ENCODE results near the gene UBA7. TPM values are rescaled to one million over a fixed set of nuclear protein-coding genes. Genes with fewer than 3 reads are reported as not detected.
A peak's percentile ranks its signal among the peaks of the same experiment; 100 is the strongest.

UBA7 gene
- total and polyA plus RNA-seq, 2 donors (not counting 3 experiments of a cell fraction or from before 2014, with no cell fraction given): 57.4 to 80.7 TPM

DNA sequence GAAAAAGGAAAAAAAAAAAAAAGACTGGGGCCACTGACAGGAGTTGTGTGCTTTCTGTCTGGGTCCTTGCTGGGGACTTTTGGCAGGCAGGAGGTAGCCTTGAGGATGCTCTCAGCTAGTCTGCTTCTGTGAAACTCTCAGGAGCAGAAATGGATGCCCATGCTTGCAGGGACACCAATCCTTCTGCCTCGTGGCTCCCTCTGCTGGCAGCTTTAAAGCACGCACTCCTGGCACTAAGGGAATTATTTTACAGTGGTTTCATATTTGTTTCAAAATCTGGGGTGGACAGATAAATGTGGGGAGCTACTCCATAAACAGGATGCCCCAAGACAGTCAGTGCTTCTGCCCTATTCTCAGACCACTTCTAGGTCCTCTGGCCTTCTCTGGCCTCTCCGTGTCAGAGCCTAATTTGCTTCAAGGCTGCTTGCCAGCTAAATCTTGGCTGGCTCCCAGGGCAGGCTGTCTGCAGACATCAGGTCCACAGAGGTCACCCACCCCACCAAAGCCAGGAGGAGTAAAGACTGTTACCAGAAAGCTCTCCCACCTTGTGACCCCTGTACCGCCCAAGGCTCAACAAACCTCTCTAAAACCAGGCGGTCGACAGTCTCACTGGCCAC lies 25.5 kb upstream of the UBA7 start:
- H3K9me3 ChIP-seq (replicated peaks; ENCODE audit: control insufficient read depth, insufficient read depth, low read length): no peaks in the 10 kb centered on the region
- DNase-seq (ENCODE audit: low read depth, low spot score): peak; percentile 82
- H3K9ac ChIP-seq (replicated peaks; ENCODE audit: extremely low read depth, insufficient read depth, low read length): no peak overlapping the region
- peaks cover 15% of the 10 kb centered on the region for H3K4me1 ChIP-seq (ENCODE audit: control insufficient read depth, extremely low read depth, insufficient read depth, low read length)
- H3K27ac ChIP-seq (ENCODE audit: insufficient read depth, low read depth, low read length): no peak overlapping the region
- H3K4me3 ChIP-seq (replicated peaks in 1 of 3; ENCODE audit: insufficient read depth in 1 of 3, low read depth in 1 of 3, low read length in 3 of 3): no peak overlapping the region
- H3K36me3 ChIP-seq (ENCODE audit: control insufficient read depth in 2 of 2, extremely low read depth in 1 of 2, insufficient read depth in 2 of 2, low read length in 2 of 2): no peaks in the 10 kb centered on the region
- H3K4me2 ChIP-seq (ENCODE audit: insufficient read depth, low read length): no peak overlapping the region
- TF ChIP-seq, protein P1, sequence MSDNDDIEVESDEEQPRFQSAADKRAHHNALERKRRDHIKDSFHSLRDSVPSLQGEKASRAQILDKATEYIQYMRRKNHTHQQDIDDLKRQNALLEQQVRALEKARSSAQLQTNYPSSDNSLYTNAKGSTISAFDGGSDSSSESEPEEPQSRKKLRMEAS (IDR thresholded peaks at IDR 0.05; ENCODE audit: insufficient read depth, insufficient read length): no peak
- TF ChIP-seq, protein P2, sequence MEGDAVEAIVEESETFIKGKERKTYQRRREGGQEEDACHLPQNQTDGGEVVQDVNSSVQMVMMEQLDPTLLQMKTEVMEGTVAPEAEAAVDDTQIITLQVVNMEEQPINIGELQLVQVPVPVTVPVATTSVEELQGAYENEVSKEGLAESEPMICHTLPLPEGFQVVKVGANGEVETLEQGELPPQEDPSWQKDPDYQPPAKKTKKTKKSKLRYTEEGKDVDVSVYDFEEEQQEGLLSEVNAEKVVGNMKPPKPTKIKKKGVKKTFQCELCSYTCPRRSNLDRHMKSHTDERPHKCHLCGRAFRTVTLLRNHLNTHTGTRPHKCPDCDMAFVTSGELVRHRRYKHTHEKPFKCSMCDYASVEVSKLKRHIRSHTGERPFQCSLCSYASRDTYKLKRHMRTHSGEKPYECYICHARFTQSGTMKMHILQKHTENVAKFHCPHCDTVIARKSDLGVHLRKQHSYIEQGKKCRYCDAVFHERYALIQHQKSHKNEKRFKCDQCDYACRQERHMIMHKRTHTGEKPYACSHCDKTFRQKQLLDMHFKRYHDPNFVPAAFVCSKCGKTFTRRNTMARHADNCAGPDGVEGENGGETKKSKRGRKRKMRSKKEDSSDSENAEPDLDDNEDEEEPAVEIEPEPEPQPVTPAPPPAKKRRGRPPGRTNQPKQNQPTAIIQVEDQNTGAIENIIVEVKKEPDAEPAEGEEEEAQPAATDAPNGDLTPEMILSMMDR (IDR thresholded peaks at IDR 0.05; ENCODE audit: extremely low read depth in 1 of 2, insufficient read depth in 1 of 2, low read depth in 1 of 2, low read length in 2 of 2): peak; percentile 82 to 93
- TF ChIP-seq POLR2A (IDR thresholded peaks at IDR 0.05; ENCODE audit: low read depth, low read length) (no peak), EZH2 (IDR thresholded peaks at IDR 0.05; ENCODE audit: borderline replicate concordance, low read depth, low read length, severe bottlenecking) (no peak)
- H3K79me2 ChIP-seq (ENCODE audit: control insufficient read depth, insufficient read depth, low read length): no peaks in the 10 kb centered on the region
- BruUV-seq (replicated peaks): no TSS peak
- intact Hi-C loops (cut with micrococcal nuclease) (loop anchor here (1.0 to 2.0 kb wide), 4 partner anchors 37 to 136 kb away; partner anchors contain the start of gene AMIGO3), dilution Hi-C loops (cut with MboI; ENCODE audit: extremely low pct_ligation_motif_present, low sequenced_read_pairs) (no loop called here)
- no peak overlapping the region for H2AFZ ChIP-seq (ENCODE audit: low read depth, low read length)
- POLR2A ChIA-PET: interaction anchor here (1.0 to 2.0 kb wide), 4 partner anchors 33 to 53 kb away, joined by 3 to 15 read pairs (median 6); partner anchors contain the start of genes INKA1 and IP6K1
- no peaks in the 10 kb centered on the region for H3K27me3 ChIP-seq (ENCODE audit: control insufficient read depth in 2 of 2, insufficient read depth in 2 of 2, low read length in 2 of 2)
- no peaks in the 10 kb centered on the region for H3K9me1 ChIP-seq (replicated peaks; ENCODE audit: control insufficient read depth, extremely low read depth, insufficient read depth, low read length)
- FAIRE-seq: peak; percentile 93
- CTCF ChIA-PET: interaction anchor here (0.6 to 11.8 kb wide), 37 partner anchors 9 to 407 kb away, joined by 3 to 545 read pairs (median 5); partner anchors contain the start of genes AMIGO3, CDHR4, INKA1 and IP6K1
- H4K20me1 ChIP-seq (replicated peaks; ENCODE audit: control insufficient read depth, extremely low read depth, insufficient read depth, low read length): no peaks in the 10 kb centered on the region

- Histone ChIP-seq H3K27me3 (ENCODE audit: control insufficient read depth in 2 of 2, insufficient read depth in 2 of 2, low read length in 2 of 2) (no peaks in the 10 kb centered on the region), H4K20me1 (replicated peaks; ENCODE audit: control insufficient read depth, extremely low read depth, insufficient read depth, low read length) (no peaks in the 10 kb centered on the region), H3K79me2 (ENCODE audit: control insufficient read depth, insufficient read depth, low read length) (no peaks in the 10 kb centered on the region), H2AFZ (ENCODE audit: low read depth, low read length) (no peak overlapping the region), H3K4me1 (ENCODE audit: control insufficient read depth, extremely low read depth, insufficient read depth, low read length) (no peaks in the 10 kb centered on the region), H3K9me1 (replicated peaks; ENCODE audit: control insufficient read depth, extremely low read depth, insufficient read depth, low read length) (no peaks in the 10 kb centered on the region), H3K4me3 (replicated peaks in 1 of 3; ENCODE audit: insufficient read depth in 1 of 3, low read depth in 1 of 3, low read length in 3 of 3) (no peak overlapping the region), H3K27ac (ENCODE audit: insufficient read depth, low read depth, low read length) (no peak overlapping the region), H3K9me3 (replicated peaks; ENCODE audit: control insufficient read depth, insufficient read depth, low read length) (no peaks in the 10 kb centered on the region), H3K9ac (replicated peaks; ENCODE audit: extremely low read depth, insufficient read depth, low read length) (no peak overlapping the region), H3K4me2 (ENCODE audit: insufficient read depth, low read length) (no peak overlapping the region), H3K36me3 (ENCODE audit: control insufficient read depth in 2 of 2, extremely low read depth in 1 of 2, insufficient read depth in 2 of 2, low read length in 2 of 2) (no peaks in the 10 kb centered on the region)
- dilution Hi-C loops (cut with MboI; ENCODE audit: extremely low pct_ligation_motif_present, low sequenced_read_pairs) (no loop called here), intact Hi-C loops (cut with micrococcal nuclease) (no loop called here)
- FAIRE-seq (no peak), DNase-seq (ENCODE audit: low read depth, low spot score) (no peak)
- no peak for TF ChIP-seq MYC (IDR thresholded peaks at IDR 0.05; ENCODE audit: low read depth, low read length)
- no peak for TF ChIP-seq POLR2AphosphoS5 (IDR thresholded peaks at IDR 0.05; ENCODE audit: insufficient read depth, low read depth, low read length)
- TF ChIP-seq POLR2A (IDR thresholded peaks at IDR 0.05; ENCODE audit: low read depth, low read length): no peak
- TF ChIP-seq GATA2 (IDR thresholded peaks at IDR 0.05; ENCODE audit: insufficient read depth, insufficient read length, low read depth, low read length): no peak
- no peak for TF ChIP-seq JUN (IDR thresholded peaks at IDR 0.05; ENCODE audit: borderline replicate concordance, insufficient read depth, insufficient read length, low read depth)
- TF ChIP-seq, protein P2 (IDR thresholded peaks at IDR 0.05; ENCODE audit: extremely low read depth in 1 of 2, insufficient read depth in 1 of 2, low read depth in 1 of 2, low read length in 2 of 2): no peak
- no peak for TF ChIP-seq EZH2 (IDR thresholded peaks at IDR 0.05; ENCODE audit: borderline replicate concordance, low read depth, low read length, severe bottlenecking)
- no peak for TF ChIP-seq FOS (IDR thresholded peaks at IDR 0.05; ENCODE audit: borderline replicate concordance, insufficient read depth, low read length)
- TF ChIP-seq, protein P1 (IDR thresholded peaks at IDR 0.05; ENCODE audit: insufficient read depth, insufficient read length): no peak
- ChIA-PET CTCF (interaction anchor here (0.9 to 11.8 kb wide), 5 partner anchors 8 to 75 kb away, joined by 3 to 545 read pairs (median 9); partner anchors contain the start of genes CDHR4, INKA1 and IP6K1), POLR2A (no interaction called here)
- BruUV-seq (replicated peaks): no TSS peak
These were observed 17.6 kb upstream of the UBA7 start for GRCh38 chr3:49831341-49831740.
